ENCODE results near the gene VSTM2L. TPM values are rescaled to one million over a fixed set of nuclear protein-coding genes. Genes with fewer than 3 reads are reported as not detected.

The VSTM2L gene
- total RNA-seq, 1 donor from 2014 or later: 6.2 TPM

DNA sequence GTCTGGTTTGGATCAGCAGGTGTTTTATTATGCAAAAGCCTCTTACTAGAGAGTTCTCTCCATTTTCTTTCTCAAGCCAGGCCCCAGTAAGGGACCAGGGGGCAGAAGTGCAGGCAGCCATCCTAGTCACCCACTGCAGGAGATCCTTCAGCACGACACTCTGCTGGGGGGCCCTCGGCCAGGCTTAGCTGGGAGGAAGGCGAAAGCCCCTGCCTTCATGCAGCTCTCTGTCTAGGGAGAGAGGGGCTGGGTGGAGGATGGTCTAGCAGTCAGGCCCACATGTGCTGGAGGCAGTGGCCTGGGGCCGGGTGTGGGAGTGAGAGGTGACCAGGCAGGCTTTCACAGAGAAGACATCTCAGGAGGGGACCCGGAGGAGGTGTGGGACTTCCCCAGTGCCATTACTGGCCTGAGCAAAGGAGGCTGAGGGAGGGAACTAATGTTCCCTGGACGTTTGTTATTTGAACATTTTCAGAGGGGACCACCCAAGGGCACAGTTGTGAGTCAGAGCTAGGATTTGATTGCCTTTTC lies 33.5 kb upstream of the VSTM2L start:
- Mint-ChIP-seq H3K9me3 (ENCODE audit: low read depth) (no peaks in the 10 kb centered on the region), H3K4me3 (ENCODE audit: low read depth) (no peak overlapping the region), H3K36me3 (ENCODE audit: insufficient read depth) (peaks cover 16% of the 10 kb centered on the region), H3K27ac (no peak overlapping the region), H3K4me1 (ENCODE audit: low read depth) (no peaks in the 10 kb centered on the region), H3K27me3 (no peaks in the 10 kb centered on the region)
- no peak for TF ChIP-seq CTCF (IDR thresholded peaks at IDR 0.05; ENCODE audit: unreplicated experiment)
- no peak for DNase-seq (ENCODE audit: low spot score, unreplicated experiment)

GRCh38 chr20:37870294-37870693 lies 32.6 kb upstream of the VSTM2L start:
- TF ChIP-seq CTCF (IDR thresholded peaks at IDR 0.05; ENCODE audit: unreplicated experiment): no peak
- DNase-seq (ENCODE audit: low spot score, unreplicated experiment): no peak
- Mint-ChIP-seq H3K4me1 (ENCODE audit: low read depth) (no peaks in the 10 kb centered on the region), H3K9me3 (ENCODE audit: low read depth) (no peaks in the 10 kb centered on the region), H3K36me3 (ENCODE audit: insufficient read depth) (peaks cover 13% of the 10 kb centered on the region), H3K27me3 (no peaks in the 10 kb centered on the region), H3K27ac (peak overlapping the region; percentile 58), H3K4me3 (ENCODE audit: low read depth) (no peak overlapping the region)

- Mint-ChIP-seq H3K4me1 (ENCODE audit: low read depth) (no peaks in the 10 kb centered on the region), H3K27ac (no peak overlapping the region), H3K9me3 (ENCODE audit: low read depth) (no peaks in the 10 kb centered on the region), H3K36me3 (ENCODE audit: insufficient read depth) (peaks cover 11% of the 10 kb centered on the region), H3K4me3 (ENCODE audit: low read depth) (no peak overlapping the region), H3K27me3 (no peaks in the 10 kb centered on the region)
- TF ChIP-seq CTCF (IDR thresholded peaks at IDR 0.05; ENCODE audit: unreplicated experiment): no peak
- DNase-seq (ENCODE audit: low spot score, unreplicated experiment): no peak
Measured at GRCh38 chr20:37871751-37872150, 31.2 kb upstream of the VSTM2L start.

GRCh38 chr20:37872161-37872560 lies 30.8 kb upstream of the VSTM2L start:
- no peaks in the 10 kb centered on the region for H3K4me1 Mint-ChIP-seq (ENCODE audit: low read depth)
- no peak for TF ChIP-seq CTCF (IDR thresholded peaks at IDR 0.05; ENCODE audit: unreplicated experiment)
- no peak overlapping the region for H3K4me3 Mint-ChIP-seq (ENCODE audit: low read depth)
- peaks cover 11% of the 10 kb centered on the region for H3K36me3 Mint-ChIP-seq (ENCODE audit: insufficient read depth)
- no peak for DNase-seq (ENCODE audit: low spot score, unreplicated experiment)
- no peaks in the 10 kb centered on the region for H3K27me3 Mint-ChIP-seq
- H3K9me3 Mint-ChIP-seq (ENCODE audit: low read depth): no peaks in the 10 kb centered on the region
- no peak overlapping the region for H3K27ac Mint-ChIP-seq

GRCh38 chr20:37873884-37874283 lies 29.0 kb upstream of the VSTM2L start:
- no peak for TF ChIP-seq CTCF (IDR thresholded peaks at IDR 0.05; ENCODE audit: unreplicated experiment)
- DNase-seq (ENCODE audit: low spot score, unreplicated experiment): no peak
- Mint-ChIP-seq H3K27me3 (no peaks in the 10 kb centered on the region), H3K4me3 (ENCODE audit: low read depth) (no peak overlapping the region), H3K36me3 (ENCODE audit: insufficient read depth) (peaks cover 11% of the 10 kb centered on the region), H3K4me1 (ENCODE audit: low read depth) (no peaks in the 10 kb centered on the region), H3K9me3 (ENCODE audit: low read depth) (no peaks in the 10 kb centered on the region), H3K27ac (no peak overlapping the region)
